Stimulated activated CD8-positive, alpha-beta memory T cell treated with anti-CD3 and anti-CD28 coated beads, Interleukin-12 subunit alpha, Interleukin-12 subunit beta, amount 100 ng/mL, for 24 hours (primary cell): ENCODE measurements around the gene RAI1.
"Not testable (repeated sequence)": the region's sequence is repeated elsewhere in the genome, so short reads cannot be mapped to it uniquely, and the experiment has no call there.

ENCODE experiments used
- DNase-seq: peaks from one replicate; pipeline ENCODE4 v3.0.0-alpha.2; 2020; ENCODE audit errors: extremely low read depth

Gene RAI1

DNA sequence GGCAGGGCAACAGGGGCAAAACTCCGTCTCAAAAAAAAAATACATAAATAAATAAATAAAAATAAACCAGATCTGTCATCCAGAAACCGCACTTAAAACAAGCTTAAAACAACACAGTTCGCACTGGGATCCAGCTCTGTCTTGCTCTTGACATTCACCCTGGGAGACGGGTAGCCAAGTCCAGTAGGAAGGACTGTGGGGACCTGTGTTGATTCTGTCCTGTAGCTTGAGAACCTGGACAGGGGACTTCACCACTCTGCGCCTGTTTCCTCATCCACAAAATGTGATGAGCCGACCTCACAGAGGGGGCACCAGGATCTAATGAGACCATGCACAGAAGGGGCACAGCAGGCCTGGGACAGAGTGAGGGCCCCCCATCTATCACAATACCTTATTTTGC lies 1.5 kb upstream of the RAI1 start:
- DNase-seq: no peak

DNA sequence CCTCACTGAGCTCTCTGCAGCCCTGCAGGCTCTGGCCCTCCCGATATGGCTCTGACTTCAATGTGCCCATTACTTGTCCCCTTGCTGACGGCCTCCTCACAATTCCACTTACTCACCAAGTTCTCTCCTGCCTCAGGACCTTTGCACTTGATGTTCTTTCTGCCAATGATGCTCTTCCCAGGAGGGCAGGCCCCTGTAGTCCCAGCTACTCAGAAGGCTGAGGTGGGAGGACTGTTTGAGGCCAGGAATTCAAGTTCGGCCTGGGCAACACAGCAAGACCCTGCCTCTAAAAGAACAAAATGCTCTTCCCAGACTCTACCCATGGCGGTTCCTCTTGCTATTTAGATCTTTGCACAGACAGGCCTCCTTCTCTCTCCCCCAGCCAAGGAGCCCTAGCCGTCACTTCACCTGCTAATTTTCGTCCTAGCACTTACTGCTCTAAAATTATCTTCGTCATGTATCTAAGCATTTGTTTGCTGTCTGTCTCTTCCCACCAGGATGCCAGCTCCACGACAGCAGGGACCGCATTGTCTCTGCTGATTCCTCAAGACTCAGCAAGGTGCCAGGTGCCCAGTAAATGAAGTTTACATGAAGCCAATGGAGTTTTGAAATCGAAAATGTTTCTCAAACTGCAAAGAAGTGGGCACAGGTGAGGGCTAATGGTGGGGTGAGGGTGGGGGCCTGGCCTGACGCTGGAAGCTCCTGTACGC lies 626 bp upstream of the RAI1 start:
- no peak for DNase-seq

DNA sequence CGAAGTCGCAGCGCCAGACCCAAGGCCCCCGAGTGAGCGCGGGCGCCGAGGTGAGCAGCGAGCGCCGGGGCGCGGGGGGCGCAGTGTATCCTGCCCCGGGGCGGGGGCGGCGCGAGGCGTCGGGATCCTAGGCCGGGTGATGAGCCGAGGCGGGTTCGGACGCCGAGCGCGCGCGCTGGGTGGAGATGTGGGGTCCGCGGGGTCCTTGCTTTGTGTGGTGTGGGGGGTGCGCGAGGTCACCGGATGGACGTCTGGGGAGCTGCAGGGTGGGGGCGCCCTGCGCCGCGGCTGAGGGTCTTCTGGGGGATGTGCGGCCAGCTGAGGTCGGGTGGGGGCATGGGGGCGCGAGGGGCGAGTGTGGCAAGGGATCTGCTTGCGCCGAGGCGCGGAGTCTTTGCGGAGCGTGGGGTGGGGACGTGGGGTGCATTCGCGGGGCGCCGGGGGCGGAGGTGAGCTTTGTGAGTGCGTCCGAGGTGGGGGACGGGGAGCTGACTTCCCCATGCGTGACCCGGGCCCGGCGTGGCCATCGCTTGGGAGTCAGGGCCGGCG lies 560 bp downstream of the RAI1 start:
- no peak for DNase-seq

DNA sequence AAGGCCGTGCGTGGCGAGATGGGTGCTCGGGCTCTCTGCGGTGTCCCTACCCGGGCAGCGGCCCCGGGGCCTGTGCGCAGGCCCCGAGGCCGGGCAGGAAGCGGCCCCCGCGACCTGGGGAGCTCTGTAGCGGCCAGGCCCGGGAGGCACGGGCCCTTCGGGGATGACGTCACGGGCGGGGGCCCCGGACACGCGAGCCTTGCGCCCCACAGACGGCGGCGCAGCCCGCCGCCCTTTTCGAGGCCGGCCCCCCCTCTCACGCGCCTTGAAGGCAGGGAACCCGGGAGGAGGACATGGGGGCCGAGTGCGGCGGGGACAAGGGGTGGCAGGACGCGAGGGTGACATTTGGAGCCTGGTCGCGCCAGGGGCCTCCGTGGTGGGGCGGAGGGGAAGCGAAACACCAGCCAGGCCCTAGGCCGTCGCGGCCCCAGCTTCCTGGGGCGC lies 1.1 kb downstream of the RAI1 start:
- no peak for DNase-seq

- no peak for DNase-seq
Measured at GRCh38 chr17:17682737-17683680, 1.8 kb downstream of the RAI1 start.

- no peak for DNase-seq
Measured at GRCh38 chr17:17683710-17684365, 2.6 kb downstream of the RAI1 start.

DNA sequence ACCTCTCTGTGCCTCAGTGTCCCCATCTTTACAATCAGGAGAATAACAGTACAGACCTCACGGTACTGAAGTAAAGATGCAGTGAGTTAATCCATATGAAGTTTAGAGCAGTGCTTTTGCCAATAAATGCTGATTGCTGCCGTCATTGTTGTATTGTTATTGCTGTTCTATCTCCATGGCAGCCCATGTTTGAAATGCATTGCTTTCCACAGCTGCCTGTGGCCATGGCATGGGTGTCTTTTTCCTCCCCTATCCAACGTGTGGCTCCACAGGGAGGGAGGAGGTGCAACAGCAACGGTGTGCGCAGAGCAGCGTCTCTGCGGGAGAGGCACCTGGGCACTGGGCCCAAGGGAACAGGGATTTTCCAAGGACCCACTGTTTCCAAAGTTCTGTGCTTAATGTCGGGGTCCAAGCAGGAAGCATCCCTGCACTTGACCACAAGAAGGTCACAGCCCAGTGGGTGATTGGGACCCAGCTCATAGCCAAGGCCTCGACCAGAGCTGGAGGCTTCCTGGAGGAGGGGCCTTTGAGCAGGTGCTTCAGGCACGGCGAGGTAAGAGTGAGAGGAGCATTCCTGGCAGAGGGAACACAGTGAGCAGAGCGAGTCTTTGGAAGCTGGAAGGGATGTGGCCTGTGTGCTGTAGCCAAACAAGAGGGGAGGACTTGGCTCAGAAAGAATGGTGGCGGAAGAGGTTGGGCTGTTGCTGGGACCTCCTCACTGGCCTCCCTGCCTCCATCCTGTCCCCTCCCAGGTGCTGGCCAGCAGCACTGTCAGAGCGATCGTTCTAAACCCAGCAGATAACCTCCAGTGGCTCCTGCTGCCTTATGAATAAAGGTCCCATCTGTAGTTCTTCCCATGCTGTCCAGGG lies 3.9 kb downstream of the RAI1 start:
- no peak for DNase-seq

- no peak for DNase-seq
Measured at GRCh38 chr17:17685775-17686291, 4.6 kb downstream of the RAI1 start.

DNA sequence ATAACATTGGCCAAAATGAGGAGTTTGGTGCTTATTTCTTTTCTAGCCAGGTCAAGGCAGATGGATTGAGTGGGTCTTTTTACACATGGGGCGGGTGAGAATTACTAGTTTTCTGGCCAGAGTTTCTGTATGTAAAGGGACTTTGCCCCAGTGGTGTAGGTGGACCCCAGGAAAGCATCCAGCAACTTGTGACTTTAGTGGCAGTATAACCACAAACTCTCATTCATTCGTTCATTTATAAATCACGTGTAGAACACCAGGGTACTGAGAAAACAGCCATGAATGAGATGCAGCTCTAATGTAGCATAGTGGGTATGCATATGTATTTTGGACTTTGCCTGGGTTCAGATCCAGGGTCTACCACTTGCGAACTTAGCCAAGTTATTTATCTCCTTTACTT lies 8.1 kb downstream of the RAI1 start:
- no peak for DNase-seq

GRCh38 chr17:17690233-17690632 lies 9.0 kb downstream of the RAI1 start:
- DNase-seq: not testable (repeated sequence)

- no peak for DNase-seq
Measured at GRCh38 chr17:17691468-17692263, 10.4 kb downstream of the RAI1 start.

- no peak for DNase-seq
Measured at GRCh38 chr17:17692353-17693252, 11.3 kb downstream of the RAI1 start.

- DNase-seq: no peak
Measured at GRCh38 chr17:17693253-17694168, 12.3 kb downstream of the RAI1 start.

GRCh38 chr17:17694169-17695081 lies 13.2 kb downstream of the RAI1 start:
- DNase-seq: no peak

DNA sequence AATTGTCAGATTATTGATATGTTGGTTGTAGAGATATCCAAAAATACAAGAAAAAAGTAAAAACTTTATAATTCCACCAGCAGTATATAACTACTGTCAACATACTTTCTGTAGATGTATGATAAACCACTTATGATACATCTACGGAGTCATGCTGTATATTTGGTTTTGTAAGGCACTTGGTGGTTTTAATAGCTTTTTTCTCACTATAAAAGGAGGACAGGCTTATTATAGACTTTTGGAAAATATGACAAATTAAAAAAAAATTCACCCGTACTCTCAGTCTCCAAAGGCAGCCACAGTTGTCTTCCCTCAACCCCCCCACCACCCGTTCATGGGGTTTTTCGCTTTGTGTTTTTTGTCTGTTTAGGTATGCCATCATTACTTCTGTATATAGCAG lies 14.8 kb downstream of the RAI1 start:
- DNase-seq: no peak

DNA sequence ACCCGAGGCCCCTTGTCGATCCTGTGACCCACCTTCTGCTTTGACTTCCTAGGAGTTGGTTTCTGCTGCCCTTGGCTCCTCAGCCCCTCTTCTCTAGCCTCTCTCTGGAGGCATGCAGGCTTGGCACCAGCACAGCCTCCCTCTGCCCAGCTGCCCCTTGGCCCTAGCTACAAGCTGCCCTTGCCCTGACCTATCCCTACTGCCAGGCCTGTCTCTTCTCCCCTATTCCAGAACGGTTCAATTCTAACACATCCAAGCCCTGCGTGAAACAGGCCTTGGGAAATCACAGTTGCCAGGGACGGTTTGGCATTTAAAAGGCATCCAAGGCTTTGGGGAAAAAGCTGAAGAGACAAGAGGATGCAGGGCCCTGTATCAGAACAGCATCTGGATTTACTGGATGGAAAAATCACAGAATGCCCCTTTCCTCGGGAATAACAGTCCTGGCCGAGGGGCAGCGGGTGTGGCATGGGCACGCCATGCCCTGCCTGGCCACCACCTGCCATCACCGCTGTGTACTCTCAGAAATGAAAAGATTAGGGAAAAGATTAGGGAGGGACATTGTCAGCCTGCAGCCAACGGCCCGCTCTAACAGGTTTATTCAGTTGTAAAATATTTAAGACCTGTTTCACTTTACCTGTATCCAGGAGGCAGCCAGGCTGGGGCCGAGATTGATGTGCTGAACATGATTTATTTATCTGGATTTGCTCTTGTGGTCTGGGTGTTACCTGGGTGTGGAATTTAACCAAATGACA lies 15.8 kb downstream of the RAI1 start:
- no peak for DNase-seq
